ENCODE data around the gene HSP90AA1.

The HSP90AA1 gene

GRCh38 chr14:102037686-102038085, 49.2 kb downstream of the HSP90AA1 start:
- TF ChIP-seq CTCF (IDR thresholded peaks at IDR 0.05; ENCODE audit: borderline replicate concordance, insufficient read depth, low read depth, low read length), result no peak
- H3K4me3 ChIP-seq (ENCODE audit: low read depth, low read length), result no peak overlapping the region

GRCh38 chr14:102035914-102036313, 50.9 kb downstream of the HSP90AA1 start:
- no peak overlapping the region for H3K4me3 ChIP-seq (ENCODE audit: low read depth, low read length)
- no peak for TF ChIP-seq CTCF (IDR thresholded peaks at IDR 0.05; ENCODE audit: borderline replicate concordance, insufficient read depth, low read depth, low read length)

- no peak overlapping the region for H3K4me3 ChIP-seq (ENCODE audit: low read depth, low read length)
- no peak for TF ChIP-seq CTCF (IDR thresholded peaks at IDR 0.05; ENCODE audit: borderline replicate concordance, insufficient read depth, low read depth, low read length)
These were observed 52.5 kb downstream of the HSP90AA1 start for GRCh38 chr14:102034301-102034700.

- no peak for TF ChIP-seq CTCF (IDR thresholded peaks at IDR 0.05; ENCODE audit: borderline replicate concordance, insufficient read depth, low read depth, low read length)
- no peak overlapping the region for H3K4me3 ChIP-seq (ENCODE audit: low read depth, low read length)
These were observed 53.6 kb downstream of the HSP90AA1 start for GRCh38 chr14:102033241-102033640.
